Activated CD8-positive, alpha-beta memory T cell treated with anti-CD3 and anti-CD28 coated beads for 36 hours (primary cell): ENCODE data around the gene ABCG4. TPM values are rescaled to one million over a fixed set of nuclear protein-coding genes. Genes with fewer than 3 reads are reported as not detected.
"Not testable (repeated sequence)": the region's sequence is repeated elsewhere in the genome, so short reads cannot be mapped to it uniquely, and the experiment has no call there.

Experiments used
- CTCF ChIA-PET: fragments of 350-600 bp; sonication (Branson Sonifier 250); formaldehyde crosslinking; loops from one replicate; lab custom pipeline; 2021; ENCODE audit warnings: antibody characterized with exemption; lab: Charles Lee
- POLR2A ChIA-PET: fragments of 350-600 bp; sonication (Branson Sonifier 250); formaldehyde crosslinking; loops from one replicate; lab custom pipeline; 2021; ENCODE audit warnings: antibody characterized with exemption; lab: Charles Lee
- total RNA-seq, 2 experiments: library from RNA; stranded (reverse); gene quantifications; one replicate each; pipeline ENCODE4 v1.2.3, GENCODE V29; 2021

ABCG4 gene
- under 1 TPM in 1 of 2 experiments, not detected in 1; 0.08 TPM for total RNA-seq

- ChIA-PET POLR2A (no interaction called here), CTCF (interaction anchor here (1.0 to 1.1 kb wide), 2 partner anchors 14 to 20 kb away, joined by 3 to 5 read pairs; no protein-coding TSS in a partner anchor)
Measured at GRCh38 chr11:119149018-119149785, at the start of gene ABCG4. Gene ABCG4 (plus strand): TSS chr11:119149052. CDS start chr11:119149966, 914 bp downstream.

DNA sequence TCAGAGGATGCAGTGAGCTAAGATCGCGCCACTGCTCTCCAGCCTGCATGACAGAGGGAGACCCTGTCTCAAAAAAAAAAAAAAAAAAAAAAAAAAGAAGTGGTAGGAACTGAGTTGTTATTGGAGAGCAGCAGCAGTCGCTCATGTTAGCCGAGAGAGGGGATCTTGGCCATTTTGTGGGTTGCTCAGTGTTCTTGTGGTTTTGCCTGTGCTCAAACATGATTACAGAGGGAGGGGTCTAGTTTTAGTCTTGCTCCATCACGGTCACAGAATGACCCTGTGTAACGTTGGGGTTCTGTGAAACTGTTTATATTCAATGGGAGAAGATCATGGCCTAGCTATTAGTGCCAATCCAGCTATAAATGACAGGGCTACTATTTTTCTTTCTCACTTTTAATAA, 49.1 kb upstream of the ABCG4 start:
- POLR2A ChIA-PET = interaction anchor here (0.5 kb wide), 1 partner anchor 684 kb away, joined by 4 read pairs; no protein-coding TSS in a partner anchor
- CTCF ChIA-PET = interaction anchor here (1.3 kb wide), 1 partner anchor 32 kb away, joined by 3 read pairs; the partner anchor contains the start of gene VPS11

DNA sequence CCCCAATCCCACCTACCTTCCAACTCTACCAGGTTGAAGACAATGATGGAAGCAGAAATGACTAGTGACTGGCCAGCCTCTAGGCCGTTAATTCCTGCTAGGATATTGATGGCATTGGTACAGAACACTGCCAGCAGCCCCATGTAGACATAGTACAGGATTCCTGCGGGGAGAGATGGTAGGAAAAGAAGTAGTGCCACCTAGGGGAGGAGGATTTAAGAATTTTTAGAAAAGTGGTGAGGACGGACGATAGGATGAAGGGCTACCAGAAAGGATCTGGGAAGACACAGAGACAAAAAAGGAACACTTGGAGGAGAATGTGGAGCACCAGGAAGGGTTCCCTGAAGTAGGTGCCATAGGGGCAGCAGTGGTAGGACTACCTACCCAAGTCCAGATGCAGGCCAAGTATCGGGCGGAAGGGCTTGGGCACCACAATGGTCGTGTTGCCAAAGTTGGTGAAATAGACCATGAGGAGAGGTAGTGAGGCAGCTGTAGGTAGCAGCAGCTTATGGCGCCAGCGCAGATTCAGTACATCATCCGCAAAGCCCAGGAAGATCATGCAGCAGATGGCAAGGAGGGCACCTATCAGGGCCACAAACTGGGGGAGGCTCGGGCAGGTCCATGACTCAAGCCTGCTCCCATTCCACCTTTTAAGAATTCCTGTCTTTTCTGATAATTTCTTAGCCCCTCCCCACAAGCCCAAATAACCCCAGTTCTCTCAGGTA, 48.4 kb upstream of the ABCG4 start:
- CTCF ChIA-PET = interaction anchor here (0.9 to 1.3 kb wide), 2 partner anchors 15 to 33 kb away, joined by 3 to 5 read pairs; partner anchors contain the start of genes HMBS and VPS11
- POLR2A ChIA-PET = no interaction called here

DNA sequence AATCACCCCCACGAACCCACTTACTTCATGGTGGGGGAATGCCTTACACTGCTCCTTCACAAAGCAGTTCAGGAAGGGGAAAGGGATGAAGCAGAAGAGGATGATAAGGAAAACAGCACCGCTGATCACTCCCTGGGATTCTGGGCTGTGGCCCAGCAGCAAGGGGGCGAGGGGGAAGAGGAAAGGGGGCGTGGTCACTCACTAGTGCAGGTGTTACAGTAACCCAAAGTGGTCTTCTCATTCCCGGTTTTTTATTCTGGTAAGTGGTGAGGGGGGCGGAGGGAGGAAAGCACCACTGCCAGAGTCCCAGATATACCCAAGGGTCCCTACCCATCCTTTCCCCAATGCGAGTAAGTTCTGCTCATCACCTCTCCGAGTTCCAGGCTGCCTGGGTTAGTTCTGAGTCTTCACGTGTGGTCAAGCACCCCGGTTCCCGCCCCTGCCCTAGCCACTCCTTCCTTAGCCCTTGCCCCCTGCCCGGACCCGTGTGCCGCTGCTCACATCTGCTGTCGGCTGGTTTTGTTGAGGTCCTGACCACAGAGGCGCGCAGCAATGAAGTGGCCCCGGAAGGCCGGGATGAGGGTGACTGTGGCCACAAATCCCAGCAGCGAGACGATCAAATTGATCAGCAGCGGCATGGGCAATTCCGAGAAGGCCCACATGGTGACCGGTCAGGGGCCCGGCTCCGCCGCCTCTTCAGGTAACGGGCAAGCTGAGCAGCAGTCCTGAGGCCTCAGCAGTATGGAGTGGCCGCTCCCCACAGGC, 47.7 kb upstream of the ABCG4 start:
- CTCF ChIA-PET = interaction anchor here (0.9 to 1.4 kb wide), 3 partner anchors 16 to 33 kb away, joined by 3 to 5 read pairs (median 5); partner anchors contain the start of genes HMBS and VPS11

GRCh38 chr11:119101759-119102423, 47.0 kb upstream of the ABCG4 start, which contains the start of gene DPAGT1:
Gene DPAGT1 (minus strand): TSS chr11:119101853. CDS start chr11:119101655, 198 bp downstream.
- ChIA-PET CTCF (interaction anchor here (1.4 kb wide), 1 partner anchor 34 kb away, joined by 5 read pairs; the partner anchor contains the start of gene VPS11), POLR2A (interaction anchor here (0.7 to 1.6 kb wide), 10 partner anchors 9 to 491 kb away, joined by 3 to 12 read pairs (median 3); partner anchors contain the start of genes HINFP, HMBS, HYOU1 and RPS25)

More for the DNA sequence above, 47.7 kb upstream of the ABCG4 start:
- POLR2A ChIA-PET = interaction anchor here (0.8 to 1.6 kb wide), 3 partner anchors 20 to 83 kb away, joined by 3 to 8 read pairs (median 3); partner anchors contain the start of genes HINFP, RPS25 and VPS11

- CTCF ChIA-PET = not testable (repeated sequence)
- POLR2A ChIA-PET = interaction anchor here (0.9 to 1.6 kb wide), 5 partner anchors 9 to 47 kb away, joined by 3 to 12 read pairs (median 8); partner anchors contain the start of genes HINFP, HMBS and HYOU1
Measured at GRCh38 chr11:119103161-119103664, 45.6 kb upstream of the ABCG4 start.

- ChIA-PET CTCF (no interaction called here), POLR2A (no interaction called here)
Measured at GRCh38 chr11:119103793-119104192, 45.1 kb upstream of the ABCG4 start.

DNA sequence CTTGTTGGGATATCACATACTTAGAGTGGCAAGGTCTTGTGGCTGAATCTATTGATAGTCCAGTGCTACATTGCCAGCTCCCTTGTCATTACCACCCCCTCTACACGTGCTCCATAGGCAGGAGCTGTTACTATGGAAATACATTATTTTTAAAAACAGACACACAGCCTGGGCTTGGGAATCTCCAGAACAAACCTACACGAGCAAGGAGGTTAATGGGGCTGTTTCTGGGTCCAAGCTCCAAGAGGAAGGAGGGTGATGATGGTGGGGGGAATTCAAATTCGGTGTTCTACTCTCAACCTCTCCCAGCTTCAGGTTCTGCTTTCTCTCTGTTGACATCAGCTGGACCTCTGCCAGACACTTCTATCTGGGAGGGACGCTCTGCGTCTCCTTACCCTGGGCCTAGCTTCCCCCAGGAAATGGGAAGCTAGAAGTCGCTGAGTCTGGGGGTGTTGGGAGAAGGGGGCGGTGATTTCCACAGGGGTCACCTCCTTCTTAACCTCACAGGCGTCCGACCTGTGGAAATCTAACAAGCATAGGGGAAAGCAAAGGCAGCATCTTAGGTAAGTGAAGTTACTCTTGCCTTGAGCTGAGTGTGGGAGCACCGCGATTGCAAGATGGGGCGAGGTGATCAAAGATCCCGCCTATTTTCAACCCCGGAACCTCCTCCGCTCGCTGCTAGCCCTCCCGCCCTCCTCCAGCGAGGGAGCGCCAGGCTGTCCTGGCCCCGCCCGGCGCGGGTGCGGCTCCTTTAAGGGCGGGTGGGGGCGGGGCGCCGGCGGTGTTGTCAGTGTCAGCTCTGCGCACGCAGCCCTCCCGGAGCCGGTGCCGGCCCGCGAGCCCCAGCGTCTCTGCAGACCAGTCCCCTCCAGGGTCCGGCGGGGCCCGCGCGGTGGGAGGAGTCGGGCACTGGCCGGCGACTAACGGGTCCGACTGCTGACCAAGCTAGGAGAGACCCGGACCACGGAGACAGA, 42.0 kb upstream of the ABCG4 start, which contains the start of gene C2CD2L:
TSS of gene C2CD2L (plus strand) at position 781 of the 974 bp plus-strand sequence. CDS start 398 bp downstream, outside the sequence.
- POLR2A ChIA-PET = interaction anchor here (0.5 to 3.2 kb wide), 7 partner anchors 12 to 315 kb away, joined by 3 to 23 read pairs (median 4); partner anchors contain the start of gene HINFP
- CTCF ChIA-PET = interaction anchor here (0.9 to 2.4 kb wide), 9 partner anchors 8 to 90 kb away, joined by 3 to 12 read pairs (median 4); partner anchors contain the start of gene HINFP

DNA sequence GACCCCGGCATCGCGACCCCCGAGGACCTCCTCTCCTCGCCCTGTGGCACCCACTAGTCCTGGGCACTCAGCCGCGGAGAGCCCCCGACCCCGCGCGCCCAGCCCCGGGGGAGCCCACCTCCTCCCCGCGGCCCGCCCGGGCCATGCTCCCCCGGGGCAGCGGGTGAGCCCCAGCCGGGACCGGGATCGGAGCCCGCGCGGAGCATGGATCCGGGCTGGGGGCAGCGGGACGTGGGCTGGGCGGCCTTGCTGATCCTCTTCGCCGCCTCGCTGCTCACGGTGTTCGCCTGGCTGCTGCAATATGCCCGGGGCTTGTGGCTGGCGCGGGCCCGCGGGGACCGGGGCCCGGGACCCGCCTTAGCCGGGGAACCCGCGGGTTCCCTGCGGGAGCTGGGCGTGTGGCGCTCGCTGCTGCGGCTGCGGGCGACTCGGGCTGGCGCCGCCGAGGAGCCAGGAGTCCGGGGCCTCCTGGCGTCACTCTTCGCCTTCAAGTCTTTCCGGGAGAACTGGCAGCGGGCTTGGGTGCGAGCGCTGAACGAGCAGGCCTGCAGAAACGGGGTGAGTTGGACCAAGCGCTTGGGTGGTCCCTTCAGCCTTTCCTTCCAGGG, 41.2 kb upstream of the ABCG4 start:
- CTCF ChIA-PET = interaction anchor here (1.0 to 2.4 kb wide), 7 partner anchors 11 to 89 kb away, joined by 3 to 12 read pairs (median 4); partner anchors contain the start of gene HINFP
- POLR2A ChIA-PET = interaction anchor here (0.6 to 3.2 kb wide), 5 partner anchors 13 to 183 kb away, joined by 3 to 23 read pairs (median 4); partner anchors contain the start of gene HINFP

DNA sequence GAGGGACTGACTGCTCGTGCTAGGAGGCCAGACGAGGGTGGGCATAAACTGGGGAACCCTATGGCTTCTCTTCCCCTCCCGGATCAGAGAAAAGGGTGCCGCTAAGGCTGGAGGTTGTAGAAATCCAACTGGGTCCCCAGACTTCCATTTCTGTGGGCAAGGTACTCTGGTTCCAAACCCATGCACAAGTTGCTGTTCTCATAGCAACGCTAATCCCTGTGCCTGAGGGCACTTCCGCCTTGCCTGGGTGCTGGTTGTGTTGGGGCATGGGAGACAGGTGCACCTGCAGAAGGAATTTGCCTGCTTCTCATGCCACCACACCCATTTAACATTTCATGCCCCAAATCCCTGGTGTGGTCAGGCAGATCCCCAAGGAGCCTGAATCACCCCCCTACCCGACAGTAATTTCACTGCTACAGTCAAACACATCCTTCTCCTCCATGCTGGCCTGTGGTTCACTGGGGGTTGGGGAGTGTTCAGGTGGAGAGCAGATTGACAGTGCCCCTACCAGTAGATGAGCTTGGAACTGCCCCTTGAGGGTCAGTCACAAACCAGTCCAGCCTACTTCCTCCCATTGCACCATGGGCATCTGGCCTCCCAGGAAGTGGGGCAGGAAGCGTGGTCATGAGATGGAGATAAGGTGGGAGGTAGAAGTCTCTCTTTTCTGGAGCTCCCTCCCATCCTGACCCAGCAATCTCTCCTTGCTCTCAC, 40.6 kb upstream of the ABCG4 start:
- ChIA-PET CTCF (interaction anchor here (1.6 to 2.4 kb wide), 2 partner anchors 10 to 13 kb away, joined by 4 to 12 read pairs; a partner anchor contains a TSS), POLR2A (interaction anchor here (1.2 to 3.2 kb wide), 3 partner anchors 13 to 23 kb away, joined by 7 to 23 read pairs (median 13); partner anchors contain the start of genes HINFP and HMBS)

GRCh38 chr11:119108857-119109221, 40.0 kb upstream of the ABCG4 start:
- ChIA-PET CTCF (interaction anchor here (1.2 kb wide), 1 partner anchor 15 kb away, joined by 3 read pairs; no protein-coding TSS in a partner anchor), POLR2A (interaction anchor here (1.2 to 3.2 kb wide), 3 partner anchors 12 to 24 kb away, joined by 7 to 23 read pairs (median 13); partner anchors contain the start of genes HINFP and HMBS)

DNA sequence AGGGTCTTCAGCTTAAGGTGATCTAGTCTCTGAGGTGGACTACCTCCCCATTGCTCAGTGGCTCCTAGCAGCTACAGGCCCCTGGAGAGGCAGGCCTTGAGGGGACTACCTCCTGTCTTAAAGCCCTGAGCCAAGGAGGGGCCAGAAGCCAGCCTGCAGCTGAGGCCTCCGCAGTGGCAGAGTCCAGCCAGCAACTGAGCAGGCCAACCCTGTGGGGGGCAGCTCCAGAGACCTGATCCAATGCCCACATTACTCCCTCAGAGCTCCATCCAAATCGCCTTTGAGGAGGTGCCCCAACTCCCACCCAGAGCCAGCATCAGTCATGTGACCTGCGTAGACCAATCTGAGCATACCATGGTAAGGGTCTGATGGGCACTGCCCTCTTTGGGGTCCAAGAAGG, 39.0 kb upstream of the ABCG4 start:
- ChIA-PET CTCF (interaction anchor here (0.8 to 1.2 kb wide), 3 partner anchors 14 to 17 kb away, joined by 3 to 7 read pairs (median 3); no protein-coding TSS in a partner anchor), POLR2A (interaction anchor here (1.7 kb wide), 1 partner anchor 11 kb away, joined by 7 read pairs; the partner anchor contains the start of gene HINFP)

GRCh38 chr11:119110439-119110838, 38.4 kb upstream of the ABCG4 start:
- POLR2A ChIA-PET = no interaction called here
- CTCF ChIA-PET = interaction anchor here (0.8 kb wide), 1 partner anchor 13 kb away, joined by 7 read pairs; no protein-coding TSS in a partner anchor

- ChIA-PET POLR2A (interaction anchor here (1.1 kb wide), 1 partner anchor 9 kb away, joined by 7 read pairs; no protein-coding TSS in a partner anchor), CTCF (interaction anchor here (0.7 kb wide), 1 partner anchor 57 kb away, joined by 4 read pairs; no protein-coding TSS in a partner anchor)
Measured at GRCh38 chr11:119111361-119111925, 37.4 kb upstream of the ABCG4 start.
